ENCODE results near the gene EVPLL. TPM values are rescaled to one million over a fixed set of nuclear protein-coding genes. Genes with fewer than 3 reads are reported as not detected.

Gene EVPLL
- total and polyA plus RNA-seq, 2 of the 4 experiments (the other 2 are of a cell fraction) = not detected

DNA sequence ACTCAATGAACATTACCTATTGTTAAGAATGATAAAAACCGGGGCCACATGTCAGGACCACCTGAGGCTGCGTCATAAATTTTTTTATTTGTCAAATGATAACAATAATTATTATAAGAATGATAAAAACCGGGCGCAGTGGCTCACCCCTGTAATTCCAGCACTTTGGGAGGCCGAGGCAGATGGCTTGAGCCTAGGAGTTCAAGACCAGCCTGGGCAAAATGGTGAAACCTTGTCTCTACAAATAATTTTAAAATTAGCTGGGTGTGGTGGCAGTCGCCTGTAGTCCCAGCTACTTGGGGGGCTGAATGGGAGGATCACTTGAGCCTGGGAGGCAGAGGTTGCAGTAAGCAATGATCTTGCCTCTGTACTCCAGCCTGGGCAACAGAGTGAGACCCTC, 13.4 kb upstream of the EVPLL start:
- ChIA-PET POLR2A (ENCODE audit: unreplicated experiment) (no interaction called here), CTCF (no interaction called here)
- no CpG with 5 or more reads among the region's 6 CpGs for WGBS, 2 experiments (ENCODE audit: extremely low coverage in 2 of 2, insufficient read length in 1 of 2)
- no peak overlapping the region for H3K4ac ChIP-seq (ENCODE audit: low read depth, low read length)
- H3K9me1 ChIP-seq (ENCODE audit: insufficient read depth, low read length) = 0 out of 2 replicates have a peak, but pooled peaks cover 2% of the 10 kb centered on the region
- no peak overlapping the region for H4K5ac ChIP-seq (ENCODE audit: low read depth, low read length)
- no peak overlapping the region for H2BK5ac ChIP-seq (ENCODE audit: low read depth, low read length, poor library complexity, severe bottlenecking)
- dilution Hi-C loops (cut with HindIII; ENCODE audit: low sequenced_read_pairs, unreplicated experiment) (no loop called here), in situ Hi-C loops (cut with MboI; ENCODE audit: low sequenced_read_pairs) (no loop called here), intact Hi-C loops (cut with micrococcal nuclease) (no loop called here)
- no peaks in the 10 kb centered on the region for H4K20me1 ChIP-seq (ENCODE audit: insufficient read depth, low read length)
- no peak overlapping the region for H2BK120ac ChIP-seq (ENCODE audit: low read depth, low read length)
- BruUV-seq (replicated peaks) = no TSS peak
- H2BK20ac ChIP-seq (ENCODE audit: low read depth, low read length) = no peak overlapping the region
- H3K79me1 ChIP-seq (ENCODE audit: low read depth in 1 of 2, low read length in 2 of 2) = peaks cover 6 to 11% of the 10 kb centered on the region in 2 experiments; a peak in 3 of 4 replicates
- H2AK9ac ChIP-seq (replicated peaks; ENCODE audit: low read depth, low read length, poor library complexity) = no peak overlapping the region
- H2AK5ac ChIP-seq (ENCODE audit: low read depth, low read length) = no peak overlapping the region
- no peak overlapping the region for H3K4me2 ChIP-seq (ENCODE audit: low read depth, low read length)
- H2AFZ ChIP-seq (replicated peaks; ENCODE audit: low read length, poor library complexity) = no peak overlapping the region
- no peak overlapping the region for H3K27ac ChIP-seq (ENCODE audit: insufficient read depth, low read length)
- H3K36me3 ChIP-seq (ENCODE audit: control insufficient read depth, insufficient read depth, low read length) = no peaks in the 10 kb centered on the region
- no peak overlapping the region for H3K4me3 ChIP-seq (ENCODE audit: insufficient read depth, low read depth, low read length)
- H3K14ac ChIP-seq (replicated peaks; ENCODE audit: low read depth, low read length) = no peak overlapping the region
- H3K9ac ChIP-seq (ENCODE audit: low read depth, low read length) = no peak overlapping the region
- ATAC-seq (ENCODE audit: low read depth) (no peak), DNase-seq (no peak)
- no peak overlapping the region; a peak in 1 of 4 replicates for H4K8ac ChIP-seq (ENCODE audit: low read depth in 2 of 2, low read length in 2 of 2)
- no peaks in the 10 kb centered on the region for H3K9me3 ChIP-seq (ENCODE audit: control insufficient read depth, insufficient read depth, low read length)
- no peak overlapping the region for H3K56ac ChIP-seq (ENCODE audit: extremely low read depth, insufficient read depth, low read length)
- TF ChIP-seq FOS (IDR thresholded peaks at IDR 0.05; ENCODE audit: low read depth, low read length) = no peak
- TF ChIP-seq MAFK (IDR thresholded peaks at IDR 0.05; ENCODE audit: low read depth, low read length) = no peak
- TF ChIP-seq CEBPB (IDR thresholded peaks at IDR 0.05; ENCODE audit: low read depth, low read length) = no peak
- TF ChIP-seq NFE2L2 (IDR thresholded peaks at IDR 0.05; ENCODE audit: low read depth, low read length) = no peak
- TF ChIP-seq RFX5 (IDR thresholded peaks at IDR 0.05; ENCODE audit: low read depth, low read length) = no peak
- TF ChIP-seq SMC3 (IDR thresholded peaks at IDR 0.05; ENCODE audit: low read depth, low read length) = no peak
- TF ChIP-seq CHD1 (IDR thresholded peaks at IDR 0.05; ENCODE audit: low read depth, low read length) = no peak
- no peak for TF ChIP-seq MAZ (IDR thresholded peaks at IDR 0.05; ENCODE audit: borderline replicate concordance, low read depth, low read length)
- no peak for TF ChIP-seq MXI1 (IDR thresholded peaks at IDR 0.05; ENCODE audit: borderline replicate concordance, low read depth, low read length)
- TF ChIP-seq RCOR1 (IDR thresholded peaks at IDR 0.05; ENCODE audit: insufficient replicate concordance, low read length) = no peak
- TF ChIP-seq, protein P1, sequence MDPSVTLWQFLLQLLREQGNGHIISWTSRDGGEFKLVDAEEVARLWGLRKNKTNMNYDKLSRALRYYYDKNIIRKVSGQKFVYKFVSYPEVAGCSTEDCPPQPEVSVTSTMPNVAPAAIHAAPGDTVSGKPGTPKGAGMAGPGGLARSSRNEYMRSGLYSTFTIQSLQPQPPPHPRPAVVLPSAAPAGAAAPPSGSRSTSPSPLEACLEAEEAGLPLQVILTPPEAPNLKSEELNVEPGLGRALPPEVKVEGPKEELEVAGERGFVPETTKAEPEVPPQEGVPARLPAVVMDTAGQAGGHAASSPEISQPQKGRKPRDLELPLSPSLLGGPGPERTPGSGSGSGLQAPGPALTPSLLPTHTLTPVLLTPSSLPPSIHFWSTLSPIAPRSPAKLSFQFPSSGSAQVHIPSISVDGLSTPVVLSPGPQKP (IDR thresholded peaks at IDR 0.05; ENCODE audit: borderline replicate concordance, low read depth, low read length) = no peak
- no peak for TF ChIP-seq BHLHE40 (IDR thresholded peaks at IDR 0.05; ENCODE audit: low read depth, low read length)
- H3K4me1 ChIP-seq (ENCODE audit: control insufficient read depth, insufficient read depth, low read length) = peaks cover 3% of the 10 kb centered on the region; the same call in 1 of the 2 replicates
- no peak overlapping the region for H4K91ac ChIP-seq (ENCODE audit: insufficient read depth, low read depth, low read length)
- 0 out of 2 replicates have a peak, but pooled peaks cover 2% of the 10 kb centered on the region for H3K27me3 ChIP-seq (ENCODE audit: control insufficient read depth, insufficient read depth, low read length)
- no peak overlapping the region for H2BK15ac ChIP-seq (ENCODE audit: low read depth, low read length)
- no peak overlapping the region for H3K23ac ChIP-seq (ENCODE audit: low read depth, low read length)
- no peak overlapping the region for H3K18ac ChIP-seq (ENCODE audit: low read depth, low read length)
